T-helper 2 cell treated with Interferon-gamma antibody and Interleukin-4, amounts not matched to agents 100 ng/mL and 5 ng/mL, for 36 hours (primary cell): ENCODE data around the gene DOK7. TPM values are rescaled to one million over a fixed set of nuclear protein-coding genes. Genes with fewer than 3 reads are reported as not detected.

Experiments
- intact Hi-C: fragments of 100-400 bp; cut with micrococcal nuclease; formaldehyde crosslinking; loops from one replicate; pipeline ENCODE4 v1.15.1; 2023
- total RNA-seq: library from RNA; stranded (reverse); gene quantifications from 2 replicates; pipeline ENCODE4 v1.2.3, GENCODE V29; 2022

DOK7 gene
- total RNA-seq, 1 donor from 2014 or later: not detected

DNA sequence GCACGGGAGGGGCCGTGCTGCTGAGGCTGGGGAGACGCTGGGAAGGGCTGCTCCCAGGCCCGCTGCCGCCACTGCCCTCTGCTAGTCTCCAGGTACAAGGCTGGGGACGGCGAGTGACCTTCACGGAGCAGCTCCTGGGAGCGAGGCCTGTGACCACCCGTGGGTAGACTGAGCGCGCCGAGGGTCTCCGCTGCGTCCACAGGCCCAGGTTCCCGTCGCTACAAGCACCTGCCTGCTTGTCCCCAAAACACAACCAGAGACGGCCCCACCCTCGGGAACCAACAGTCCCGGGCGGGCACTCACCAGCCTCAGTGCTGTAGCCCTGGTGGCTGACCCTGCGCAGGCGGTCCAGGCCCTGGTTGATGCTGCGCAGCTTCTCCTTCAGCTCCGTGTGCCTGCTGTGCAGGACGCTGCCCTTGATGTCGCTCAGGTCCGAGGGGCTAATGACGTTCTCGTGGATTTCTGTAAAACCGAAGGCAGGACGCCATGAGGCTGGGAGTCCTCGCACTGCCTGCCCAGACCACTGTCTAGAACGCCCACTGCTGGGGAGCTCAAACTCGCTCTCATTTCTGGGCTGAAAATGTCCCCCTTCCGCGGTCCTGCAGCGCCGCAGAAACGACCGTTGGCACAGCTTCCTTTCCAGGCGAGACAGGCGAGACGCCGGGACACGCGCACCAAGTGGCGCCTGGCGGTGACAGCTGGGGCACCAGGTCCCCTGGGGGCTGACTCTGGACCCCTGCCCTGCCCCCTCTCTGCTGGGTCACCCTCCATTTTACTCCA is 54.8 kb downstream of the DOK7 start:
- intact Hi-C loops: no loop called here

DNA sequence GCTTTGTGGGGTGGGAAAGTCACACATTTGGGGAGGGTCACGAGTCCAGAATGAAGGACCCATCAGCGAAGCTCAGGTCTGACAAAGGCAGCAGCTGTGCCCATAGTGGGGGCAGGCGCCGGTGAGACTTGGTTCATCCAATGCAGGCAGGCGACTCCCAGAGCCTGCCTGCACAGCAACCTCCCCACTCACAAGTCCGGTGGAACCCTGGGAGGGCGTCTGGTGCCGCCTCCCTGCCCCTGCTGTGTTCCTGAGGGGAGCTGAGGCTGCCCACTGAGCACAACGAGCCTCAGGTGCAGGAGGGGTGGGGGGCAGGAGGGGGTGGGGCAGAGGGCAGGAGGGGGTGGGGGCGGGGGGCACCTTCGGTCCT is 55.4 kb downstream of the DOK7 start:
- intact Hi-C loops: no loop called here

DNA sequence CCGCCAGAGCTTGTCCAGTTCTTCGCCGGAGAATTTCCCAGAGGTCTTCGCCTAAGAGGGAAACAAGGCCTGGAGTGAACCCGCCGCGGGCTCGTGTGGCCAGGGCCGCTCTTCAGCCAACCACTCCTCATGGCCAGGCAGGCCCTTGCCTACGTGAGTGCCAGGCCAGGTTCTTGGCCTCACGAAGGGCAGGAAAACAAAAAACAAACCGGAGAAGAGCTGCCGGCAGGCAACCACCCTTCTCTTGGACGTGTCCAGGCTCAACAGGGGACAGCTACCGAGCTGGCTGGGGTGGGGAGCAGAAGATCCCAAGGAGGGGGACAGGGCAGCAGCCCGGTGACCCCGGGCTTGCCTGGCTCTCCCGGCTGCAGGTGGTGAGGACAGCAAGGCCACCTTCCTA is 55.8 kb downstream of the DOK7 start:
- intact Hi-C loops: no loop called here

DNA sequence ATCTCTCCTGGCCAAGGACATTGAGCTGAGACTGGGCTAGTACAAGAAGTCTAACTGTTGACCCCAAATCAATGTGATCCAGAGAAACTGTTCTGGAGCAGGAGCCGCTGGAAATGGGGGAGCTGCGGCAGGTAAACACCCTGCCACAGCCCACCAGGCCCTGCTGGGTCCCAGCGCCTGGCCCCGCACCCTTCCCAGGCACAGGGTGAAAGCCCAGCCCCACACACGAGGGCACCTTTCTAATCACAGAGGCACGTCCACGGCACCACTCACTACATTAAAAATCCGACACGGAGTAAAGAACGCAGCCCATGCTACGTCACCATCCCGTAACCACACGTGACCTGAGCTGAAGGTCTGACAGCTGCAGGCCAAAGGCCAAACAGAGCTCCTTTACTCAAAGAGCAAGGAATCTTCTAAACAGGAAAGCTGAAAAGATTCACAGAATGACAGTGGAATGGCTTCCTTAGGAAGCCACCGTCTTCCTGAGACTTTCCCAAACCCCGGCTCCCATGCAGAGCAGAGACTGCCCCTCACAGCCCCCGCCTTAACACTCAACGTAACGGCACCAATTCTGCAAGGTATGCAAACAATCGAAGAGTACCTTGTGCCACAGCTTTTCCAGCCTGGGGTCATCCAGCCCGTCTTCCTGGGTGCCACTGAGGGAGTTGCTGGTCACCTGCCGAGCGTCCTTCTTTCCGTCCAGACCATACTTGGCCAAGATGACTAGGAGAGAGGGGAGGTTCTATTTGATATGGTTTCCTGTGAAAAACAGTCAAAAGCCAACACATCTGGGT is 56.6 kb downstream of the DOK7 start:
- intact Hi-C loops: no loop called here

DNA sequence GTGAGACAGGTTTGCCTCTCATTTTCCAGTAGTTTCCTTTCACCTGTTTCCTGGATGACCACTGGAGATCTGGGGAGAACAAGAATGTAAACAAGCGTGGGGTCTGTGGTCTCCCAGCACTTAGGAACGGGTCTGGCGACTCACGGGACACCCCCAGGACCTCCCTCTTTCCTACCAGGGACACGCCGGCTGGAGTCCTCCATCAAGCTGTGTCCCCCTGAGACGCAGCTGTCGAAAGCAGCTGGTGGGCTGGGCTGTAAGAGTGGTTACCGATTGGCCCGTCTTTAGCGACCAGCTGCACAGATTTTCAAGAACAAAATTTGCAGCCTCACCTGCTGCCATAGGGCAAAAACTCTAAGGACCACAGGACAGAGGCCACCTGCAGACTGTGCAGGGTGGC is 57.2 kb downstream of the DOK7 start:
- intact Hi-C loops: no loop called here

DNA sequence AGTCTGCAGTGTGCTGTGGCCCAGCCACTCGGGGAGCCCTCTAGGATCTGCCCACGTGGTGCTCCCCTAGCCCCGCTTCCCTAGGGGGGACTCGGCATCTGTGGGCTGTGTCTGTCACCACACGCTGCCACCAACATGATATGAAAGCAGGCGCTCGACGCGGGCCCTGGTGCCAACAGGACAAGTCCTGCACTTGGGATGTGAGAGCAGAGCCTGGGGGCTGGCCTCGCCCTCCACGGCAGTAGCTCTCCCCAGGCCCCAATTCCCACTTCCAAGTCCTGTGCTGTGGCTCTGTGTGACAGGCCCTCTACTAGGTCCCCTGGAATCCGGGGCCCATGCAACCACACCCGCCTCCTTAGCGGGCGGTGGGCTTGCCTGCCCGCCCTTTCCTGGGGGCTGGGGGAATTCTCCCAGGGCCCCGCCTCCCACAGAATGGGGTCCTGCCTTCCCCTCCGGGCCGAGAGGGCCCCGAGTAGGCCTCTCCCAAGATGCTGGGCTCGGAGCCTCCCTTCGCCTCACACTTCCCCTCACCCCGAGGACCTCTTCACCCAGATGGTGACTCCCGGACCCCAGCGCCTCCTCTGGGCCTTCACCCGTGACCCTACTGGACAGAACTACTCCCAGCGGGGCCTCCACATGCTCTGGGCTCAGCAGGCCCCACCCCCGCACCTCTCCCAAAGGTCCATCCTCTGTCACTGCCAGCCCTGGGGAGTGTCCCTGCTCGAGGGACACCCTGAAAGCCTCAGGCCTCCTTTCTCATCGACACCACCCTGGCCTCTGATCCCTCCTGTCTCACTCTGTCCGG is 57.9 kb downstream of the DOK7 start:
- intact Hi-C loops: no loop called here

DNA sequence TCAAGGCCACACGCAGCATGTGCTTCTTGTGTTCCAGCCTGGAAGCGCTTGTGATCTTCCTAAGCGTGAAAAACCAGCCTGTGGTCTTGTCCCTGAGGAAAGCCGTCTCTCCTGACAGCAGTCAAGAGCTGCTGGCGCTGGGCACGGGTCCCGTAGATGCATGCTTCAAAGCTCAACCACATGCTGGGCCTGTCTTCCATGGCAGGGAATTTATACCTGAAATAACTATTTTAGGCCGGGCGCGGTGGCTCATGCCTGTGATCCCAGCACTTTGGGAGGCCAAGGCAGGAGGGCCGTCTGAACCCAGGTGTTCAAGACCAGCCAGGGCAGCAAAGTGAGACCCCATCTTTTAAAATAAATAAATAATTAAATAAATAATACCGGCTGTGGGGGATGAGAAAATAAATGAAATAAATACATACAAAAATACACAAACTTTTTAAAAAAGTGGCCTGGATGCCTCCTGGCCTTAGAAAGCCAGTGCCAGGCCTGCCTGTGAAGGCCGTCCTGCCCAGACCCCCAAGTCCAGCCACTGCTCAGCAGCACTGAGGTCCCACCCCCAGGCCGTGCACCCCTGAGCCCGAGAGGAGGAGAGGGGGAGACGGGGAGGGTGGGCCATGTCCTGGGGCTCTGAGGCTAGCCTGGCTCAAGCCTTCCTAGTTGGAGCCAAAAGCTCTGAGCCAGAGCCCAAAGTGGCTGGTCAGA is 58.7 kb downstream of the DOK7 start:
- intact Hi-C loops: no loop called here

DNA sequence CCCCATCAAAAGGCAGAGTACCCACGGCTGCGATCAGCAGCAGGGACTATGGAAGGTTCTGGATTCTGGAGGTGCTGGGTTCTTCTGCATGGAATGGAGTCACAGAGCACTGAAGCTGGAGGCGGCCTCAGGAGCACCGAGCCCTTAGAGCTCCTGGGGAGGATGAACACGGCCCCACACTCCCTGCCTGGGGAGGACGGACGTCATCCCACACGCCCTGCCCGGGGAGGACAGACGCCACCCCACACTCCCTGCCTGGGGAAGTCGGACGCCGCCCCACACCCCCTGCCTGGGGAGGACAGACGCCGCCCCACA is 59.2 kb downstream of the DOK7 start:
- intact Hi-C loops: no loop called here

DNA sequence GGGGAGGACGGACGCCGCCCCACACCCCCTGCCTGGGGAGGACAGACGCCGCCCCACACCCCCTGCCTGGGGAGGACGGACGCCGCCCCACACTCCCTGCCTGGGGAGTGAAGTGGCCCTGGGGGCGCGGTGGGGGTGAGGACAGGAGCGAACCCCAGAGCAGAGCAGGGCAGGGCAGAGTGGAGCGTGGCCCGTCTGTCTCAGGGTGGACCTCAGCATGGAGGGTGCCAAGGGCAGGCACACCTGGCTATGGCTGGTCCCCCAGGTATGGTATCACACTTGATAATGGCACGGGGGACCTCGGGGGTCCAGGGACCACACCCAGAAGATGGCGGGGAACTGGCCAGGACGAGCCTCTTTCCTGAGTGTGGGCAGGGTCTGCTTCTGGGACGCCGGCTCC is 59.5 kb downstream of the DOK7 start:
- intact Hi-C loops: no loop called here

DNA sequence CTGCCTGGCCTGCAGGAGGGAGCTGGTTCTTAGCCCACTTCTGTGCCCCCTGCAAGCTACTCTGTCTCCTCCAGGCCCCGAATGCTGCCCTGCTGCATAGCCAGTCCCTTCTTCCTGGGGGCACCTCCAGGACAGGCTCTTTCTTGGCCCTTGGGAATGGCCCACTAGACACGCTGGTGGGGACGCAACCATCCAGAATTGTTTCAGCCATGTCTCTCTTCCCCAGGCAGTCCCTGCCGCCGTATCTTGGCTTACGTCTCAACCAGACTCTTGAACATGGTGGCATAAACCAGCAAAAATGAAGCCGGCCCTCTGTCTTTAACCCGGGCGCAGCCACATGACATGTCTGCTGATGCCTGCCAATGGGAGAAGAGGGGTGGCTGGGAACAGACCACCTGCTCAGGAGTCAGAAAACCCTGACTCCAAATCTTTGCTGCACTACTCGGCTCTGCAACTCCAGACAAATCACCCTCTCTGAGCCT is 60.1 kb downstream of the DOK7 start:
- intact Hi-C loops: no loop called here

DNA sequence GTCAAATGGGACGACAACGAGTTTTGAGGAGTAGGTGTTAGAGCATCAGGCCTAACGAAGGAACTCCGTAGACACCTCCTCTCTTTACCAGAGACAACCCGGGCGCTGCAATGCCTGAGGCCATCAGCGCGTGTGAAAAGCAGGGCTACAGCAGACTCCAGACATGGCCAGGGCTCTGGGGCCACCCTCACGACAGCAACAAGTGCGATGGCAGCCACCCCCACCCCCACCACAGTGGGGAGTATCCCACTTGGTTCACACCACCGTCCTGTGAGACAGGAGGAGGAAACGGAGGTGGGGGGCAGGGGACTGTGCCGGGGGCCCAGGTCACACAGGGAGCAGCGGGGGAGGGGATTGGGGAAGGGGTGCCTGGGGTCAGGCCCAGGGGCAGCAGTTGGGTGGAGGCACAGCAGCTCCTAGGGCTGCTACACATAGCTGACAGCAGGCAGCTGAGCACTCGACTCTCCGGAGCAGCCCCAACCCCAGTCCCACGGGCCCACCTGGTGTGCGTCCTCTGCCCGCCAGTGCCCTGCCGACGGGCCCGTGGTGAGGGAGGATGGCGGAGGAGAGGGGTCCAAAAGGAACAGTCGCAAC is 60.6 kb downstream of the DOK7 start:
- intact Hi-C loops: no loop called here

DNA sequence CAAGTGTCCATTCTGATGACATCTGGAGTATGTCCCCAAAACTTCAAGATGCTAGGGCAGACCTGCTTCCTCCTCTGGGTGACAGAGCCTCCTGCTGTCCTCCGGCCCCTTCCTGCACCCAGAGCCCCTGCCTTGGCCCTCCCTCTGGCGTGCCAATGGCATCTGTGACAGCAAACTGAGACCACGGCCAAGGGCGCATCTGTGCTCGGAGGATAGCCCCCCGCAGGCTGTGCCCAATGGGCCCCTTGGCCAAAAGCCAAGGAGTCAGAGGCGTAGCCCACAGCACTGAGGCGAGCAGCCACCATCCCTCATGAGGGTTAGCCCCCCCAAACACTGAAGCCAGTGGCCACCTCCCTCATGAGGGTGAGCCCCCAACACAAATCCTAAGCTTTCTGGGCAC is 61.2 kb downstream of the DOK7 start:
- intact Hi-C loops: no loop called here

DNA sequence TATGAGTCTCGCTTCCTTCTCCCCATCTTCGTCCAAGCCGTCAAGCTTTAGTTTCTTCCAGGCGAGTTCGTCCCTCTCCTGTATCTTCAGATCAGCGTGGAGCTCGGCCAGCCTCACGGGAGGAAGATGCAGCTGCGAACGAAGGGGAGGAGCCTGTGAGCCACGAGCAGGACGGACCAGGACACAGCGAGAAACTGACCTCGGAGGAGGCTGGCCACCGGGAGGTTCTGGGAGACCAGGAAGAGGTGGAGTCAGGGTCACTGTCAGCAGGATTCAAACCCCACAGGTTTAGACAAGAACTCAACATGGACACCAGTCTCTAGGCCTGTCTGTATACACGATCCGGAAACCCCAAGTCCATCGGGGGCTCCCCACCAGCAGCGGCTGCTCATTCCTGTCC is 61.8 kb downstream of the DOK7 start:
- intact Hi-C loops: no loop called here

DNA sequence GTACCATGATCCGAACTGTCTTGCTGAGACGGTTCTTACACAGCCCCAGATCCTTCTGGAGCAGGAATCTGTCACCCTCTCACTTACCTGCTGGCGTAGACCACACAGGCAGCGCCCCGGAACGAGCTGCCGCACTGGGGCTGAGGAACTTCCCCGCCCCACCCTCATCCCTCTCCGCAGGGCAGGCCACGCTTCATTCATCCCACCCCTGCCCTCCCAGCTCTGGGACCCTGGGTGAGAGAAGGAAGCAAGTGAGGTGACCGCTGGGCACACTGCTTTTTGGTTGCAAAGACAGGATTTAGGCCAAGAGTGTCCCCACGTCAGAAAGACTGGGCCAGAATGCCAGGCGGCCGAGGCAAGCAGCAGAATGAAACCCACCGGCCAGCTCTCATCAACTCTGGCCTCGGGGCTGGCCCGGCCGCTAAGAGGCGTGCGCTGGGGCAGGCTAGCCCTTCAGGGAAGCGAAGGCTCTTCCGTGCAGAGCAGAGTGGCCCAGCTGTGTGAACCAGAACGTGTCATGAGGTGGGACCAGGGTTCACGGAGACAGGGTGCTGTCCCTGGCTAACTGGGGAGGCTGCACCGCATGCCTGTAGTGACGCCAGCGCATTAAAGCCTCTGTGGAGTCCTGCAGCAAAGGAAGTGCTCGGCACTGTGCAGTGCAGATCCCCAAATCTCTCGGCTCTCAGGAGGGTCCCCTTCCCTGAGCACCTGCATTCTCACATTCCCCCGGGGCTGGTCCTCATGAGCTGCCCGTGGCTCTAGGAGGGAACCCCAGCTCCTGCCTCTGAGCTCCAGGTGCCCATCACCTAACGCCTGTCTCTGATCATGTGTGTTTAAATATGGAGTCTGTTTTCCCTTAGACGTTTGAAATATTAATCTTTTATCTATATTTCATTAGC is 62.7 kb downstream of the DOK7 start:
- intact Hi-C loops: no loop called here

DNA sequence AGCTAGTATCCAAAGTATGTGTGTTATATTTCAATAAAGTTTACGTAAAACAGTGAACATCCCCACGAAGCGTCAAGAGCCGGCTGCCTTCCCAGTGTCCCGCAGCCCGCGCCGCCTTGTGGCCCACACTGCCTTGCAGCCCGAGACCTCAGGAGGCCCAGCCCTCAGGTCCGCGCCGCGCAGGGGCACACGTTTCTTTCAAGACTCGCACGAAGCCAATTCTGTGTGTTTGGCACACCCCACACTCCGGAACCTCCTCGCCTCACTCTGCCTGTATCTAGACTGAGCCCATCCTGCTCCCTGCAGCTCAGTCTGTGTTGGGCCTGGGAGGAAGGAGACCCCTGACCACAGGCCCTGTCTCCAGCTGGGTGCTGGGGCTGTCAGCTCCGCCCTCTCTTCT is 63.4 kb downstream of the DOK7 start:
- intact Hi-C loops: no loop called here

DNA sequence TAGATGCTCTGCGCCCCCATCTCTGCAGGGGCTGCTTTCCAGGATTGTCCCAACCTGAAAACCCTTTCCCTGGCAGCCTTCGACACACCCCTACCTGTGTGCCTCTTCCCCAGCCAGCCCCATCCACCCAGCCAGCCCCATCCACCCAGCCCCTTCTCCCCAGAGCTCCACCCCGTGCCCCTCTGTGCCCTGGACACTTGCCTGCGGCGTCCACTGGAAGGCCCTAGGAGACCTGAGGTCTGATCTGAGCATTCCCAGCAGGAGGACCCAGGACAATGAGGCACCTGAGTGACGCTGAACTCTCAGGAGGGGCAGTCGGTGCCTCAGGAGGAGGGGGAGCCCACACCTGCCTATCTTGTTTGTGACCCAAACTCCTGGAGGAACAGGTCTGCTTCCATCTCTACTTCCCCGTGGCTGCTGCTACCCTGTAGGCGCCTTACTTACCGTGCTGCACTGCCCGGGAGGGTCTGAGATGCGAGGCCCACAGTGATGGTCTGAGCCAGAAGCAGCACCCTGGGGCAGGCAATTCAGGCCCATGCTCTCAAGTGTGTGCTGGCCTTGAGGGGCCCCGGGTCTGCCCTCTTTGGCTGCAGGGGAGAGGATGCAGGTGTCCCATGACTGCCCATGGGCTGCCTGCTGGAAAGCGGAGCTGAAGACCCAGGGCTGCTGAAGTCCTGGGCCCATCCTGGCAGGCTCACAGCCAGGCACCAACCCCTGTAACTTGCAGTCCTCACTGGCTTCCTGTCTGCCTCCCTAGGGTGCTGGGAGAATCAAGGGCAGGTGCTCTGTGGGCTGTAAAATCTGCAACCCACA is 64.2 kb downstream of the DOK7 start:
- intact Hi-C loops: no loop called here

DNA sequence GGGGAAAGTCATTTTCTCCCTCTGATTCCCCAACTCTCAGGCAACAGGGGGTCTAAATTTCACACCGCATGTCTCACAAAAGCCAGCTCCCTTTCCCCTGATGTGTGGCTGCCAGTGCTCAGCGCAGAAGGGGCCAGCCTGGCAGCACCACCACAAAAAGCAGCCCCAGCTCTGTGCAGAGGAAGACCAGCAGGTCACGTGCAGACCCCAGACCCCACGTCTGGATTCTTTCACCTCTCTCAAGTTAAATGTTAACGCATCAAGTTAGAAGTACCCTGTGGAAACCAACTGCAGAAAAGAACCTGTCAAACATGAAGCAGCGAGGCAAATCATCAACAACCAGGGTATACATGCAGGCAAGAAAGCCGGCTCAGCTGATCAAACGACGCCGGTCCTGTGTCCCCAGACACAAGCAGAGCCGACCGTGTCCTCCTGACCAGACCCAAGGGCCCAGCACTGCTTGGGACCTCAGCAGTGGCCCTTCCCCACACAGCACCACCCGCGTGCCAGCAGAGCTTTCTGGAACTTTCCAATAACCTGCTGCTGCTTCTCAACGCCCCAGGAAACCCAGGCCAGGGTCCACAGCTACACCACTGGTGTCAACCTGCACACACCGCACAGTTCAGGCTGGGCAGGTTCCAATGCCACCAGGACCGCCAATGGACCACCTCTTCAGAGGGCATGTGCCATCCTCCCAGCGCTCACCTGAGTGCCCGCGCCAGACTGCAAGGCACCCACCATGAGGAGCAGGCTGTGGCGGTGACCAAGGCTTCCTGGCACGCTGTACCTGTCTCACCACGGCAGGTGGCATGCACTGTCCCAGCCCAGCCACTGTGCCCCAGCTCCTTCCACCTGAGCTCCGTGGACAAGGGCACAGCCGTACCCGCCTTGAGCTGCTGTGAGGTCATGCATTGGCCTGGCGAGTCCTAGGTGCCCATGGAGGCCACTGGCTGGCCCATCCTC is 65.1 kb downstream of the DOK7 start:
- intact Hi-C loops: no loop called here

DNA sequence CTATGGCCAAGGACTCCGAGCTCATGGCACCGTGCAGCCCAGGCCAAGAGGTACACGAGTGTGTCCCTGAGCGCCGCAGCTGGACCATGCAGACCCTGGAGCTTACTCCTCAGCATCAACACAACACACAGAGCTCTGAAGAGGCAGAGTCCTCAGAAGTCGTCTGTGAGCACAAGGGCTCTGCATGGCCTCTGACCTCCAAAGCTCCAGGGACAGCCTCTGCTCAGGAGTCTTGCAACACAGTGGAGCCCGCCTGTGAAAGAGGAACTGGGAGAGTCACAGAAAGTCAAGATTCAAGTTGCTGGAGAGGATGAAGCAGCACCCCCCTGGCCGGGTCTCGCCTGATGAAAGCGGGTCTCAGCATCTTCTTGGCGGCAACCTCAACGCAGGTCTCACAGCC is 66.3 kb downstream of the DOK7 start:
- intact Hi-C loops: no loop called here
